Muscle of leg (tissue), 11 donors: ENCODE data around the gene FGF22. TPM values are rescaled to one million over a fixed set of nuclear protein-coding genes. Genes with fewer than 3 reads are reported as not detected.
A peak's percentile ranks its signal among the peaks of the same experiment; 100 is the strongest.

Source experiments
- DNase-seq: peaks from one replicate; pipeline ENCODE4 v3.0.0; 2013
- H3K27ac ChIP-seq: one replicate; pipeline ENCODE4 v1.5.1; 2013; ENCODE audit warnings: mild to moderate bottlenecking, low read length, control low read depth
- H3K27me3 ChIP-seq: one replicate; pipeline ENCODE4 v1.6.1; 2013; ENCODE audit warnings: low read length; ENCODE audit not compliant: control insufficient read depth, insufficient read depth
- H3K36me3 ChIP-seq: one replicate; pipeline ENCODE4 v1.6.1; 2013; ENCODE audit warnings: low read length; ENCODE audit not compliant: control insufficient read depth, insufficient read depth
- H3K4me1 ChIP-seq: one replicate; pipeline ENCODE4 v1.6.1; 2013; ENCODE audit warnings: low read length; ENCODE audit not compliant: control insufficient read depth, insufficient read depth
- H3K4me3 ChIP-seq: one replicate; pipeline ENCODE4 v1.5.1; 2013; ENCODE audit warnings: low read length, control low read depth
- H3K9me3 ChIP-seq: replicated peaks from 2 replicates; pipeline ENCODE4 v1.6.1; 2013; ENCODE audit warnings: low read depth, low read length; ENCODE audit not compliant: control insufficient read depth
- WGBS: methylation state at CpG from one replicate; pipeline ENCODE4 v1.1.5; 2013; ENCODE audit warnings: missing lambda C conversion rate; ENCODE audit not compliant: insufficient coverage; 5-methylcytosine and 5-hydroxymethylcytosine counted together
- polyA plus RNA-seq, 8 donors: library from polyadenylated mRNA; unstranded; fragments of 120-200 nt; gene quantifications; one replicate each; pipeline versions ENCODE4 v1.2.1 to v1.2.3, GENCODE V29; 2013; ENCODE audit warnings: inconsistent platforms in 1 of 8, low replicate concordance in 1 of 8; ENCODE audit not compliant: insufficient read length in 8 of 8, insufficient read depth in 1 of 8
- total RNA-seq: library from RNA; stranded (reverse); fragments of 120-200 nt; gene quantifications from one replicate; pipeline ENCODE4 v1.2.4, GENCODE V29; 2013

FGF22 gene
- total and polyA plus RNA-seq, 9 donors = 0.04 to 0.38 (median 0.15) TPM

GRCh38 chr19:607301-608154, 32.2 kb upstream of the FGF22 start:
- no peaks in the 10 kb centered on the region for H3K36me3 ChIP-seq
- 84% methylated on average over 30 of the region's 30 CpGs for WGBS
- DNase-seq = no peak

GRCh38 chr19:608155-609003, 31.3 kb upstream of the FGF22 start:
- H3K27me3 ChIP-seq = peaks cover 3% of the 10 kb centered on the region
- no peak for DNase-seq
- H3K4me3 ChIP-seq = no peak overlapping the region
- H3K27ac ChIP-seq = no peak overlapping the region
- H3K36me3 ChIP-seq = no peaks in the 10 kb centered on the region
- no peaks in the 10 kb centered on the region for H3K9me3 ChIP-seq
- WGBS = 71% methylated on average over 25 of the region's 30 CpGs
- H3K4me1 ChIP-seq = peaks cover 26% of the 10 kb centered on the region

More at GRCh38 chr19:607301-608154, 32.2 kb upstream of the FGF22 start:
- Histone ChIP-seq H3K27me3 (no peaks in the 10 kb centered on the region), H3K9me3 (no peaks in the 10 kb centered on the region), H3K4me1 (peaks cover 26% of the 10 kb centered on the region), H3K27ac (no peak overlapping the region), H3K4me3 (no peak overlapping the region)

- H3K27ac ChIP-seq = no peak overlapping the region
- DNase-seq = peak; percentile 59
Measured at GRCh38 chr19:609004-609346, 30.7 kb upstream of the FGF22 start.

GRCh38 chr19:610071-610800, 29.4 kb upstream of the FGF22 start:
- Histone ChIP-seq H3K27me3 (peaks cover 9% of the 10 kb centered on the region), H3K4me1 (peaks cover 26% of the 10 kb centered on the region), H3K9me3 (no peaks in the 10 kb centered on the region), H3K36me3 (no peaks in the 10 kb centered on the region), H3K27ac (no peak overlapping the region), H3K4me3 (no peak overlapping the region)
- peak; percentile 27 for DNase-seq
- 57% methylated on average over 34 of the region's 38 CpGs for whole genome bisulfite sequencing

More at GRCh38 chr19:609004-609346, 30.7 kb upstream of the FGF22 start:
- Histone ChIP-seq H3K9me3 (no peaks in the 10 kb centered on the region), H3K4me3 (no peak overlapping the region), H3K27me3 (peaks cover 3% of the 10 kb centered on the region), H3K4me1 (peaks cover 26% of the 10 kb centered on the region), H3K36me3 (no peaks in the 10 kb centered on the region)
- 70% methylated on average over 15 of the region's 22 CpGs for WGBS

- peaks cover 13% of the 10 kb centered on the region for H3K27me3 ChIP-seq
- no peaks in the 10 kb centered on the region for H3K9me3 ChIP-seq
- no peaks in the 10 kb centered on the region for H3K36me3 ChIP-seq
- no peak overlapping the region for H3K4me3 ChIP-seq
- peaks cover 26% of the 10 kb centered on the region for H3K4me1 ChIP-seq
- WGBS = 17% methylated on average over 35 of the region's 36 CpGs
- H3K27ac ChIP-seq = no peak overlapping the region
- peak; percentile 64 for DNase-seq
Measured at GRCh38 chr19:610801-611480, 28.7 kb upstream of the FGF22 start.

GRCh38 chr19:611481-611868, 28.2 kb upstream of the FGF22 start:
- Histone ChIP-seq H3K36me3 (no peaks in the 10 kb centered on the region), H3K4me1 (peaks cover 26% of the 10 kb centered on the region), H3K27me3 (peaks cover 13% of the 10 kb centered on the region), H3K4me3 (no peak overlapping the region), H3K27ac (no peak overlapping the region), H3K9me3 (no peaks in the 10 kb centered on the region)
- WGBS = 28% methylated on average over 5 of the region's 13 CpGs
- DNase-seq = no peak

GRCh38 chr19:612941-613340, 26.7 kb upstream of the FGF22 start:
- no peak overlapping the region for H3K4me3 ChIP-seq
- peaks cover 26% of the 10 kb centered on the region for H3K4me1 ChIP-seq
- WGBS = 61% methylated on average over 33 of the region's 33 CpGs
- peaks cover 13% of the 10 kb centered on the region for H3K27me3 ChIP-seq
- no peak overlapping the region for H3K27ac ChIP-seq
- no peaks in the 10 kb centered on the region for H3K9me3 ChIP-seq
- peaks cover 6% of the 10 kb centered on the region for H3K36me3 ChIP-seq
- no peak for DNase-seq

- 61% methylated on average over 52 of the region's 54 CpGs for WGBS
- Histone ChIP-seq H3K27me3 (peaks cover 13% of the 10 kb centered on the region), H3K27ac (no peak overlapping the region), H3K4me1 (peaks cover 22% of the 10 kb centered on the region), H3K9me3 (no peaks in the 10 kb centered on the region), H3K4me3 (no peak overlapping the region), H3K36me3 (peaks cover 16% of the 10 kb centered on the region)
- DNase-seq = no peak
Measured at GRCh38 chr19:613732-614567, 25.7 kb upstream of the FGF22 start.

- Histone ChIP-seq H3K4me1 (peaks cover 5% of the 10 kb centered on the region), H3K4me3 (no peak overlapping the region), H3K27ac (no peak overlapping the region), H3K9me3 (no peaks in the 10 kb centered on the region), H3K27me3 (peaks cover 13% of the 10 kb centered on the region), H3K36me3 (peaks cover 31% of the 10 kb centered on the region)
- peak; percentile 32 for DNase-seq
- 16% methylated on average over 26 of the region's 33 CpGs for WGBS
Measured at GRCh38 chr19:615619-616018, 24.1 kb upstream of the FGF22 start.
